22Rv1 (cell line): ENCODE measurements around the gene SLC25A12.

Source experiments
- H3K27ac ChIP-seq: fragments of 450-650 bp; 2 replicates; pipeline ENCODE4 v1.5.1; 2017
- ZFX ChIP-seq: fragments of 450-650 bp; IDR thresholded peaks from 2 replicates; pipeline ENCODE4 v1.6.1; 2017; ENCODE audit warnings: antibody characterized with exemption, borderline replicate concordance
- TF ChIP-seq, protein P1 (sequence below): fragments of 450-650 bp; IDR thresholded peaks from 2 replicates; pipeline ENCODE4 v1.5.1; 2017; ENCODE audit warnings: mild to moderate bottlenecking

SLC25A12 gene, protein sequence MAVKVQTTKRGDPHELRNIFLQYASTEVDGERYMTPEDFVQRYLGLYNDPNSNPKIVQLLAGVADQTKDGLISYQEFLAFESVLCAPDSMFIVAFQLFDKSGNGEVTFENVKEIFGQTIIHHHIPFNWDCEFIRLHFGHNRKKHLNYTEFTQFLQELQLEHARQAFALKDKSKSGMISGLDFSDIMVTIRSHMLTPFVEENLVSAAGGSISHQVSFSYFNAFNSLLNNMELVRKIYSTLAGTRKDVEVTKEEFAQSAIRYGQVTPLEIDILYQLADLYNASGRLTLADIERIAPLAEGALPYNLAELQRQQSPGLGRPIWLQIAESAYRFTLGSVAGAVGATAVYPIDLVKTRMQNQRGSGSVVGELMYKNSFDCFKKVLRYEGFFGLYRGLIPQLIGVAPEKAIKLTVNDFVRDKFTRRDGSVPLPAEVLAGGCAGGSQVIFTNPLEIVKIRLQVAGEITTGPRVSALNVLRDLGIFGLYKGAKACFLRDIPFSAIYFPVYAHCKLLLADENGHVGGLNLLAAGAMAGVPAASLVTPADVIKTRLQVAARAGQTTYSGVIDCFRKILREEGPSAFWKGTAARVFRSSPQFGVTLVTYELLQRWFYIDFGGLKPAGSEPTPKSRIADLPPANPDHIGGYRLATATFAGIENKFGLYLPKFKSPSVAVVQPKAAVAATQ

DNA sequence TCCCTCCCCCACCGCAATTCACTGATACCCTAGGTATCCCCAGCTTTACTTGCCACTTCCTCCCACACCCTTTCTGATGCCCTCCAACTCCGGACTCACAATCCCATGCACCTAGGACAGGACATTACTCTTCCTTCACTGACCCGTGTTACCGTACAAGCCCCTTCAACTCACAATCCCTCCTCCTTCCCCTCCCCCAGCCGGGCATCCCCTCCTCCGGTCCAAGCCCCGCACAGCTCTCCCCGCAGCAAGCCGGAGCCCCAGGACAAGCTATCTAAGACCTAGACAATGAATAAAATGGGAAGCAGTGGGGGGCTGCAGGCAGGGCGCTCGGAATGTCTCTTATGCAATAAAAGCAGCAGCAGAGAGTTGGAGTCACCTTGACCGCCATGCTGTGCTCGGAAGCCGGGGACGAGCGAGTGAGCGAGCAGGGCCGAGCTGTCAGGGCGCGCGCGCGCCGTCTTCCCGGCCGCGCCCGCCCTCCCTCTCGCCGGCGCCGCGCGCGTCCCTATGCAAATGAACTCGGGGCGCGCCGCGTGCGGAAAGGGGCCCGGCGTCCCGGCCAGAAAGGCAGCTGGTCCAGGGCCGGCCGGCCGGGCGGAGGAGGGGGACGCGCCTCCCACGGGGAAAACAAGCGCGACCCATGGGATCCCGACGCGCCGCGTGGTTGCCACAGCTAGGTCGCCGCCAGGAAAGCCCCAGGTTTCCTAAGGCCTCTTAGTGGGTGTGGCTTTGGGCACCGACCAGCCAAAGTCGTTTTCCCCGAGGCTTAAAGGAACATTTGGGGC, at the start of gene SLC25A12:
Gene SLC25A12 (minus strand): TSS at position 421 of the 788 bp plus-strand sequence. CDS start 30 bp downstream, at position 391.
- TF ChIP-seq, protein P1, sequence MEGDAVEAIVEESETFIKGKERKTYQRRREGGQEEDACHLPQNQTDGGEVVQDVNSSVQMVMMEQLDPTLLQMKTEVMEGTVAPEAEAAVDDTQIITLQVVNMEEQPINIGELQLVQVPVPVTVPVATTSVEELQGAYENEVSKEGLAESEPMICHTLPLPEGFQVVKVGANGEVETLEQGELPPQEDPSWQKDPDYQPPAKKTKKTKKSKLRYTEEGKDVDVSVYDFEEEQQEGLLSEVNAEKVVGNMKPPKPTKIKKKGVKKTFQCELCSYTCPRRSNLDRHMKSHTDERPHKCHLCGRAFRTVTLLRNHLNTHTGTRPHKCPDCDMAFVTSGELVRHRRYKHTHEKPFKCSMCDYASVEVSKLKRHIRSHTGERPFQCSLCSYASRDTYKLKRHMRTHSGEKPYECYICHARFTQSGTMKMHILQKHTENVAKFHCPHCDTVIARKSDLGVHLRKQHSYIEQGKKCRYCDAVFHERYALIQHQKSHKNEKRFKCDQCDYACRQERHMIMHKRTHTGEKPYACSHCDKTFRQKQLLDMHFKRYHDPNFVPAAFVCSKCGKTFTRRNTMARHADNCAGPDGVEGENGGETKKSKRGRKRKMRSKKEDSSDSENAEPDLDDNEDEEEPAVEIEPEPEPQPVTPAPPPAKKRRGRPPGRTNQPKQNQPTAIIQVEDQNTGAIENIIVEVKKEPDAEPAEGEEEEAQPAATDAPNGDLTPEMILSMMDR: no peak
- TF ChIP-seq ZFX: no peak
- H3K27ac ChIP-seq: peak within 1 kb of the TSS; percentile 68

DNA sequence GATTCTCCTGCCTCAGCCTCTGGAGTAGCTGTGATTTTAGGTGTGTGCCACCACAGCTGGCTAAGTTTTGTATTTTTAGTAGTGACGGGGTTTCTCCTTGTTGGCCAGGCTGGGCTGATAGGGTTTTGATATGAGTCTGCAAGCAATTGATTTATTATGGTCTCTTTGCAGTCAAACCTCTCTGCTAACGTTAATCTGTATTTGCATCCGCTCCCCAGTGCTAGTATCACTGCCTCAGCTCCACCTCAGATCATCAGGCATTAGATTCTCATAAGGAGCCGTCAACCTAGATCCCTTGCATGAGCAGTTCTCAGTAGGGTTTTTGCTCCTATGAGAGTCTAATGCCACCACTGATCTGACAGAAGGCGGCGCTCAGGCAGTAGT, 47.3 kb upstream of the SLC25A12 start:
- TF ChIP-seq ZFX: no peak
- TF ChIP-seq, protein P1: no peak
- H3K27ac ChIP-seq: no peak overlapping the region

DNA sequence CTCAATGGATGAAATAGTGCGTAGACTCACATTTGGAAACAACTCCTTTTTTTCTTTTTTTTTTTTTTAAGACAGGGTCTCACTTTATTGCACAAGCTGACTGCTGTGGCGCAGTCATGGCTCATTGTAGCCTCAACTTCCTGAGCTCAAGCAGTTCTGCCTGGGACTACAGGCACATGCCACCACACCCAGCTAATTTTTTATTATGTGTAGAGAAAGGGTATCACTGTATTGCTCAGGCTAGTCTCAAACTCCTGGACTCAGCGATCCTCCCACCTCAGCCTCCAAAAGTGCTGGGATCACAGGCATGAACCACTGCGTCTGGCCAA, 45.7 kb upstream of the SLC25A12 start:
- TF ChIP-seq, protein P1: no peak
- no peak for TF ChIP-seq ZFX
- H3K27ac ChIP-seq: no peak overlapping the region

DNA sequence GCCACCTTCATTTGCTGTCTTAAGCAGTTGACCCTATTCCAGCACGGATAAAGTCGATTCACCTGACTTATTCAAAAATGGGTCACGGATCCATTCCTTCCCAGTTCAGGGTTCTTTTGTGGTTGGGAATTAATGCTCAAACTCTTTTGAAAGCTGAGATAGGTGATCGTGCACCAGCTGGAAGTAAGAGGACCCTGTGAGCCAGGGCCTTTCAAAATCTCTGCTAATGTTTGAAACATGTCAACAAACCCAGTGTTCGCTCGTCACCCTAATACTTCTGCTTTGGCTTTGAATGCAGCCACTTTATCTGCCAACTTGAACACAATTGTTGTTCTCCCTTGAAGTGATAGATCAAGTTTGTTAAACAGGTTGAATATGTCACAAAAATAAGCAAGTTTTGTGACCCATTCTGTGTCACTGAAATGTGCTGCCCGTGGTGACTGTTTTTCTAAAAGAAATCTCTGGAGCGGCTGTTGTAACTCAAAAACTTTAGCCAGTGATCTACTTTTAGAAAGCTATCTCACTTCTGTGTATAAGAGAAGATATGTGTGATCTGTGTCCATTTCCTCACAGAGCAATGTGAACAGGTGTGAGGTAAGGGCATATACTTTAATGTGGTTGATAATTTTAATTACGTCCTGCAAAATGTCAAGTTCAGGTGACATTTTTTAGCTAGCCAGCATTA, 45.2 kb upstream of the SLC25A12 start:
- TF ChIP-seq, protein P1: no peak
- TF ChIP-seq ZFX: no peak
- no peak overlapping the region for H3K27ac ChIP-seq

DNA sequence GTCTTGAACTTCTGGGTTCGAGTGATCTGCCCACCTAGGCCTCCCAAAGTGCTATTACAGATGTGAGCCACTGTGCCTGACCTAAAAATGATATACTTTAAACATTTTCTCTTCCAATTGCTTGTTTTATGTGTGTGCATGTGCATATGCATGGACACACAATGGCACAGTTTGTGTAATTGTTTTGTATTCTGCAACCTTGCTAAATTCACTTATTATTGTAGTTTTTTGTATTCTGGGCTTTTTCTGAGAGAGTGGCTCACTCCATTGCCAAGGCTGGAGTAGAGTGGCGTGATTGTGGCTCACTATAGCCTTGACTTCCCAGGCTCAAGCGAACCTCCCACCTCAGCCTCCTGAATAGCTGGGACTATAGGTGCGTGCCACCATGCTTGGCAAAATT, 36.3 kb upstream of the SLC25A12 start:
- TF ChIP-seq, protein P1: no peak
- no peak for TF ChIP-seq ZFX
- no peak overlapping the region for H3K27ac ChIP-seq

DNA sequence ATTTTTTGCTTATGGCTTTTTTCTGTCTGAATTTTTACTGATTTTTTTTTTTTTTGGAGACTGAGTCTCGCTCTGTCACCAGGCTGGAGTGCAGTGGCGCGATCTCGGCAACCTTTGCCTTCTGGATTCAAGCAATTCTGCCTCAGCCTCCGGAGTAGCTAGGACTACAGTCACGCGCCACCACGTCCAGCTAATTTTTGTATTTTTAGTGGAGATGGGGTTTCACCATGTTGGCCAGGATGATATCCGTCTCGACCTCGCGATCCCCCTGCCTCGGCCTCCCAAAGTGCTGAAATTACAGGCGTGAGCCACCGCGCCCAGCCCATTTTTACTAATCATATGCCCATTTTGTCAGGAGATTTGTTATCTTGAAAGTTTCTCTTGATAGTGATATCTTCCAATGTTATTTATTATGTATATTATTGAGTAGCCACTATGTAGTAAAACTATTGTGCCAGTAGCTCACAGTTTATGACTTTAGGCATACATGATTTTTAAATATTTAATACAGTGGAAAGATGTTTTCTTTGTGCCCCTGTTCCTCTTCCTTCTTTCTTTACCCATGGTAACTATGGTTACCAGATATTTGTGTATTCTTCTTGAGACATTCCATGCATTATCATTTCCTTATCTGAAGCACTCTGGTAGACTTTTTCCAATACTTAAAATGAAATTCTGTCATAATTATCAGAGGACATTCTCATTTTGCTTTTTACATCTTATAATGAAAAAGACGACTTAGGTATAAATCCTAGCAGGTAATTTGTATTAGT, 30.3 kb upstream of the SLC25A12 start:
- H3K27ac ChIP-seq: no peak overlapping the region
- TF ChIP-seq ZFX: no peak
- TF ChIP-seq, protein P1: no peak
